H1 (cell line): ENCODE data around the gene VPS25. TPM values are rescaled to one million over a fixed set of nuclear protein-coding genes. Genes with fewer than 3 reads are reported as not detected.

Experiments
- CHD7 ChIP-seq: fragments of 300-600 bp; sonication (generic); IDR thresholded peaks from 2 replicates; pipeline ENCODE4 v1.7.1; 2012; ENCODE audit warnings: low read length, moderate library complexity, mild to moderate bottlenecking, inconsistent platforms; ENCODE audit not compliant: insufficient replicate concordance
- polyA plus RNA-seq, 7 experiments: library from polyadenylated mRNA; depleted of rRNA in 3 of 7; stranded (reverse) in 5 of 7; unstranded in 2 of 7; fragments of >200 nt in 5 of 7; fragments of 200-250 nt in 2 of 7; gene quantifications; 1 replicate in 5 of 7; 2 replicates in 1 of 7; 4 replicates in 1 of 7; pipeline versions ENCODE4 v1.2.1 to v1.2.3, GENCODE V29; 2011 to 2013; ENCODE audit warnings: missing spikeins in 2 of 7, mixed read lengths in 2 of 7
- total RNA-seq: library from RNA; stranded (reverse); fragmentation: NEBNext Ultra II Directional; extraction: Animal tissue kit (Norgen Biotek cat#: 25700); gene quantifications from 2 replicates; pipeline ENCODE4 v1.2.1, GENCODE V29; 2021

VPS25 gene
- total and polyA plus RNA-seq, 2 of the 8 experiments (the other 6 are each of a cell fraction or from before 2014, with no cell fraction given): 88.2 to 188 TPM

GRCh38 chr17:42744806-42745617 lies 28.2 kb upstream of the VPS25 start, which contains the start of gene EZH1 (continued):
- TF ChIP-seq CHD7: no peak
